HepG2 (cell line): ENCODE measurements around the gene SOCS1. TPM values are rescaled to one million over a fixed set of nuclear protein-coding genes. Genes with fewer than 3 reads are reported as not detected.

Source experiments
- ASH2L ChIP-seq: fragments of 300-600, 200-600 bp; sonication (generic); IDR thresholded peaks from 2 replicates; pipeline ENCODE4 v1.7.0; 2017; ENCODE audit warnings: low read depth, mild to moderate bottlenecking, moderate library complexity, mixed read lengths, low read length; ENCODE audit not compliant: insufficient read length
- FOXK1 ChIP-seq: sonication (generic); formaldehyde crosslinking; IDR thresholded peaks from 2 replicates; pipeline ENCODE4 v1.4.0; 2020; ENCODE audit warnings: low read depth, missing genetic modification reagents, borderline replicate concordance
- GTF3A ChIP-seq: sonication (generic); formaldehyde crosslinking; conservative IDR thresholded peaks from 2 replicates; pipeline ENCODE4 v1.4.0; 2020; ENCODE audit warnings: mild to moderate bottlenecking, missing genetic modification reagents
- HDAC2 ChIP-seq: sonication (generic); formaldehyde crosslinking; IDR thresholded peaks from 2 replicates; pipeline ENCODE4 v1.4.0; 2020; ENCODE audit warnings: missing genetic modification reagents
- HMG20B ChIP-seq: conservative IDR thresholded peaks from 2 replicates; pipeline ENCODE4 v1.6.1; 2016; ENCODE audit warnings: missing genetic modification reagents, missing compliant biosample characterization
- HNRNPUL1 ChIP-seq: fragments of 200-400 bp; formaldehyde crosslinking; IDR thresholded peaks from 2 replicates; pipeline ENCODE4 v1.6.1; 2017; ENCODE audit warnings: low read depth, mild to moderate bottlenecking, low read length, moderate library complexity
- KLF13 ChIP-seq: sonication (generic); formaldehyde crosslinking; IDR thresholded peaks from 2 replicates; pipeline ENCODE4 v1.4.0; 2020; ENCODE audit warnings: mild to moderate bottlenecking, missing genetic modification reagents
- KLF6 ChIP-seq: IDR thresholded peaks from 2 replicates; pipeline ENCODE4 v1.8.0; 2016; ENCODE audit warnings: missing biosample characterization, missing genetic modification reagents
- MBNL3 ChIP-seq: fragments of 250-450 bp; sonication (Bioruptor Pico); conservative IDR thresholded peaks from 2 replicates; pipeline ENCODE4 v1.8.0; 2022; ENCODE audit warnings: mild to moderate bottlenecking, inconsistent platforms
- NFYC ChIP-seq: IDR thresholded peaks from 2 replicates; pipeline ENCODE4 v1.6.1; 2016; ENCODE audit warnings: missing genetic modification reagents, missing compliant biosample characterization
- PRPF4 ChIP-seq: fragments of 200-400 bp; formaldehyde crosslinking; IDR thresholded peaks from 2 replicates; pipeline ENCODE4 v1.6.1; 2016; ENCODE audit warnings: low read length, low read depth; ENCODE audit not compliant: poor library complexity, severe bottlenecking
- ZMYM3 ChIP-seq: sonication (generic); formaldehyde crosslinking; IDR thresholded peaks from 2 replicates; pipeline ENCODE4 v1.5.1; 2020; ENCODE audit warnings: mild to moderate bottlenecking, missing genetic modification reagents
- ZNF121 ChIP-seq: sonication (generic); formaldehyde crosslinking; IDR thresholded peaks from 2 replicates; pipeline ENCODE4 v1.5.0; 2020; ENCODE audit warnings: mild to moderate bottlenecking, missing genetic modification reagents
- ZNF143 ChIP-seq: sonication (generic); formaldehyde crosslinking; IDR thresholded peaks from 2 replicates; pipeline ENCODE4 v1.4.0; 2020; ENCODE audit warnings: missing genetic modification reagents
- ZNF24 ChIP-seq: fragments of 450-650 bp; IDR thresholded peaks from 2 replicates; pipeline ENCODE4 v1.6.1; 2017; ENCODE audit warnings: antibody characterized with exemption, mild to moderate bottlenecking
- ZNF3 ChIP-seq: IDR thresholded peaks from 2 replicates; pipeline ENCODE4 v1.7.0; 2017; ENCODE audit warnings: inconsistent platforms
- ZNF34 ChIP-seq: sonication (generic); formaldehyde crosslinking; IDR thresholded peaks from 2 replicates; pipeline ENCODE4 v1.4.0; 2020; ENCODE audit warnings: mild to moderate bottlenecking, missing genetic modification reagents, borderline replicate concordance
- ZNF552 ChIP-seq: sonication (generic); formaldehyde crosslinking; IDR thresholded peaks from 2 replicates; pipeline ENCODE4 v1.9.0; 2022; ENCODE audit warnings: missing genetic modification reagents, mild to moderate bottlenecking, borderline replicate concordance
- ZNF720 ChIP-seq: sonication (generic); formaldehyde crosslinking; IDR thresholded peaks from 2 replicates; pipeline ENCODE4 v1.4.0; 2020; ENCODE audit warnings: missing genetic modification reagents
- ZNF747 ChIP-seq: sonication (generic); formaldehyde crosslinking; IDR thresholded peaks from 2 replicates; pipeline ENCODE4 v1.8.1; 2023; ENCODE audit warnings: missing genetic modification reagents, mild to moderate bottlenecking, borderline replicate concordance
- ZSCAN29 ChIP-seq: sonication (generic); formaldehyde crosslinking; conservative IDR thresholded peaks from 2 replicates; pipeline ENCODE4 v1.4.0; 2020; ENCODE audit warnings: mild to moderate bottlenecking, missing genetic modification reagents
- polyA plus RNA-seq, 8 experiments: library from polyadenylated mRNA; depleted of rRNA in 3 of 8; stranded (reverse) in 7 of 8; unstranded in 1 of 8; fragments of >200 nt; fragmentation: Illumina TruSeq in 4 of 8; extraction: Trizol in 4 of 8; gene quantifications; 2 replicates each; pipeline versions ENCODE4 v1.2.1 to v1.2.3, GENCODE V29; 2011 to 2016; ENCODE audit warnings: low read depth in 4 of 8, missing spikeins in 1 of 8, mixed read lengths in 1 of 8; ENCODE audit not compliant: insufficient read depth in 1 of 8
- total RNA-seq, 5 experiments: library from RNA; depleted of rRNA; stranded (reverse); fragments of >200 nt; fragmentation: Illumina TruSeq; extraction: Trizol; gene quantifications; 2 replicates each; pipeline ENCODE4 v1.2.3, GENCODE V29; 2016; ENCODE audit warnings: low read depth in 1 of 5
- TF ChIP-seq, protein P1 (sequence below), 2 experiments: sonication (generic) in 1 of 2; formaldehyde crosslinking in 1 of 2; IDR thresholded peaks; 2 replicates each; pipeline versions ENCODE4 v1.4.0 to v1.6.1; 2018 to 2020; ENCODE audit warnings: missing genetic modification reagents in 2 of 2, borderline replicate concordance in 1 of 2, low read depth in 1 of 2, mild to moderate bottlenecking in 1 of 2, missing biosample characterization in 1 of 2
- TF ChIP-seq, protein P2 (sequence below): sonication (generic); formaldehyde crosslinking; IDR thresholded peaks from 2 replicates; pipeline ENCODE4 v1.8.1; 2023; ENCODE audit warnings: mild to moderate bottlenecking, inconsistent platforms, moderate library complexity, missing genetic modification reagents, borderline replicate concordance
- TF ChIP-seq, protein P3 (sequence below): IDR thresholded peaks from 2 replicates; pipeline ENCODE4 v1.6.1; 2016

Gene SOCS1
- total and polyA plus RNA-seq, 2 of the 13 experiments (the other 11 are each of a cell fraction or from before 2014, with no cell fraction given), result 5.3 to 6.3 TPM

DNA sequence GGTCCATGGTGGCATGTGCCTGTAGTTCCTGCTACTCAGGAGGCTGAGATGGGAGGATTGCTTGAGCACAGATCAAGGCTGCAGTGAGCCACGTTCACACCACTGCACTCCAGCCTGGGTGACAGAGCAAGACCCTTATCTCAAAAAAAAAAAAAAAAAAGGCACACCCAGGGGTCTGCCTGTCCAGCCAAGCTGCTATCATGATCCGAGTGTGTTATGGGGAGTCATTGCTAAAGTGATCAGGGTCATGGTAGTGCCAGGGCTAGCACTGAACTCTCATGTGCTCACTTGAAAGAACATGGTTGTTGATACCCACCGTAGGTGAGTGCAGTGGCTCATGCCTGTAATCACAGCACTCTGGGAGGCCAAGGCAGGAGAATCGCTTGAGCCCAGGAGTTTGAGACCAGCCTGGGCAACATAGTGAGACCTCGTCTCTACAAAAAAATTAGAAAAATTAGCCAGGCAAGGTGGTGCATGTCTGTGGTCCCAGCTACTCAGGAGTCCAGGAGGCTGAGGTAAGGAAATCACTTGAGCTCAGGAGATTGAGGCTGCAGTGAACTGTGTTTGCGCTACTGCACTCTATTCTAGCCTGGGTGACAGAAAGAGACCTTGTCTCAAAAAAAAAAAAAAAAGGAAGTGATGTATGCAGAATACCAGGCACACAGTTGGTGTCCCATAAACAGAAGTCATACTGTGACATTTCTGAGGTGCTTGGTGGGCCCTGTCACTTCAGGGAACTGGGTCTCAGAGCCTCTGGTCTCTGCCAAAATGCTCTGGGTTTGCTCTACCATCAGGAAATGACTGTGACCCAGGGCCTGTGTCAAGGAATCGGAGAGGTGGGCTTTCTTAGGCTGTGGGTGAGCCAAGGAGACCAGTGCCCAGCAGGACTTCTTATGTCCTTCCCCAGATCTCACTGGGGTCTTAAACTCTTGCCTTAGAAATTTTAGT is 23.0 kb upstream of the SOCS1 start (continued):
- no peak for TF ChIP-seq KLF6 (CRISPR knock-in tag)
- no peak; the same call in 1 of the 2 replicates for TF ChIP-seq ZNF747 (CRISPR knock-in tag)
- no peak for TF ChIP-seq KLF13 (CRISPR knock-in tag)
- no peak for TF ChIP-seq FOXK1 (CRISPR knock-in tag)
- TF ChIP-seq PRPF4, result peak; percentile 54
- peak; percentile 75 for TF ChIP-seq ZNF121 (CRISPR knock-in tag)
- peak; percentile 25; the same call in 1 of the 2 replicates for TF ChIP-seq NFYC (CRISPR knock-in tag)
- TF ChIP-seq HNRNPUL1, result no peak
- TF ChIP-seq ZMYM3 (CRISPR knock-in tag), result peak; percentile 33; the same call in 1 of the 2 replicates
- TF ChIP-seq, protein P1, sequence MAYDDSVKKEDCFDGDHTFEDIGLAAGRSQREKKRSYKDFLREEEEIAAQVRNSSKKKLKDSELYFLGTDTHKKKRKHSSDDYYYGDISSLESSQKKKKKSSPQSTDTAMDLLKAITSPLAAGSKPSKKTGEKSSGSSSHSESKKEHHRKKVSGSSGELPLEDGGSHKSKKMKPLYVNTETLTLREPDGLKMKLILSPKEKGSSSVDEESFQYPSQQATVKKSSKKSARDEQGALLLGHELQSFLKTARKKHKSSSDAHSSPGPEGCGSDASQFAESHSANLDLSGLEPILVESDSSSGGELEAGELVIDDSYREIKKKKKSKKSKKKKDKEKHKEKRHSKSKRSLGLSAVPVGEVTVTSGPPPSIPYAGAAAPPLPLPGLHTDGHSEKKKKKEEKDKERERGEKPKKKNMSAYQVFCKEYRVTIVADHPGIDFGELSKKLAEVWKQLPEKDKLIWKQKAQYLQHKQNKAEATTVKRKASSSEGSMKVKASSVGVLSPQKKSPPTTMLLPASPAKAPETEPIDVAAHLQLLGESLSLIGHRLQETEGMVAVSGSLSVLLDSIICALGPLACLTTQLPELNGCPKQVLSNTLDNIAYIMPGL (CRISPR knock-in tag; IDR thresholded peaks at IDR 0.05; ENCODE audit: borderline replicate concordance in 1 of 2, low read depth in 1 of 2), result peak in 1 of 2 experiments; percentile 31; a peak in 1 of 4 replicates
- TF ChIP-seq, protein P2, sequence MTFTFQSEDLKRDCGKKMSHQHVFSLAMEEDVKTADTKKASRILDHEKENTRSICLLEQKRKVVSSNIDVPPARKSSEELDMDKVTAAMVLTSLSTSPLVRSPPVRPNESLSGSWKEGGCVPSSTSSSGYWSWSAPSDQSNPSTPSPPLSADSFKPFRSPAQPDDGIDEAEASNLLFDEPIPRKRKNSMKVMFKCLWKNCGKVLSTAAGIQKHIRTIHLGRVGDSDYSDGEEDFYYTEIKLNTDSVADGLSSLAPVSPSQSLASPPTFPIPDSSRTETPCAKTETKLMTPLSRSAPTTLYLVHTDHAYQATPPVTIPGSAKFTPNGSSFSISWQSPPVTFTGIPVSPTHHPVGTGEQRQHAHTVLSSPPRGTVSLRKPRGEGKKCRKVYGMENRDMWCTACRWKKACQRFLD (CRISPR knock-in tag), result peak; percentile 95
- peak; percentile 11; the same call in 1 of the 2 replicates for TF ChIP-seq HDAC2 (CRISPR knock-in tag)
- no peak for TF ChIP-seq ZNF143 (CRISPR knock-in tag)
- 0 out of 2 replicates have a peak, but pooled peaks have one; percentile 42 for TF ChIP-seq GTF3A (CRISPR knock-in tag)
- no peak for TF ChIP-seq ZNF3 (CRISPR knock-in tag)
- TF ChIP-seq, protein P3, sequence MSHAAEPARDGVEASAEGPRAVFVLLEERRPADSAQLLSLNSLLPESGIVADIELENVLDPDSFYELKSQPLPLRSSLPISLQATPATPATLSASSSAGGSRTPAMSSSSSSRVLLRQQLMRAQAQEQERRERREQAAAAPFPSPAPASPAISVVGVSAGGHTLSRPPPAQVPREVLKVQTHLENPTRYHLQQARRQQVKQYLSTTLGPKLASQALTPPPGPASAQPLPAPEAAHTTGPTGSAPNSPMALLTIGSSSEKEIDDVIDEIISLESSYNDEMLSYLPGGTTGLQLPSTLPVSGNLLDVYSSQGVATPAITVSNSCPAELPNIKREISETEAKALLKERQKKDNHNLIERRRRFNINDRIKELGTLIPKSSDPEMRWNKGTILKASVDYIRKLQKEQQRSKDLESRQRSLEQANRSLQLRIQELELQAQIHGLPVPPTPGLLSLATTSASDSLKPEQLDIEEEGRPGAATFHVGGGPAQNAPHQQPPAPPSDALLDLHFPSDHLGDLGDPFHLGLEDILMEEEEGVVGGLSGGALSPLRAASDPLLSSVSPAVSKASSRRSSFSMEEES (CRISPR knock-in tag), result no peak
- 0 out of 2 replicates have a peak, but pooled peaks have one; percentile 21 for TF ChIP-seq ZNF720 (CRISPR knock-in tag)
- peak; percentile 98 for TF ChIP-seq ASH2L
- TF ChIP-seq HMG20B, result no peak
- TF ChIP-seq ZNF24, result no peak
- TF ChIP-seq MBNL3, result no peak
- no peak for TF ChIP-seq ZNF34 (CRISPR knock-in tag)
- TF ChIP-seq ZSCAN29 (CRISPR knock-in tag), result 0 out of 2 replicates have a peak, but pooled peaks have one; percentile 21
- 0 out of 2 replicates have a peak, but pooled peaks have one; percentile 70 for TF ChIP-seq ZNF552 (CRISPR knock-in tag)
